Femur (tissue), 1 donor: ENCODE results near the gene MLST8.
"Not testable (repeated sequence)": the region's sequence is repeated elsewhere in the genome, so short reads cannot be mapped to it uniquely, and the experiment has no call there.

ENCODE experiments used
- DNase-seq: peaks from one replicate; pipeline ENCODE4 v3.0.0-alpha.2; 2017

The MLST8 gene

GRCh38 chr16:2190659-2191445 lies 14.4 kb upstream of the MLST8 start:
- no peak for DNase-seq

- no peak for DNase-seq
These were observed 13.9 kb upstream of the MLST8 start for GRCh38 chr16:2191446-2191706.

- DNase-seq, result no peak
These were observed 11.0 kb upstream of the MLST8 start for GRCh38 chr16:2194166-2194834.

- no peak for DNase-seq
These were observed 10.4 kb upstream of the MLST8 start for GRCh38 chr16:2194852-2195321.

DNA sequence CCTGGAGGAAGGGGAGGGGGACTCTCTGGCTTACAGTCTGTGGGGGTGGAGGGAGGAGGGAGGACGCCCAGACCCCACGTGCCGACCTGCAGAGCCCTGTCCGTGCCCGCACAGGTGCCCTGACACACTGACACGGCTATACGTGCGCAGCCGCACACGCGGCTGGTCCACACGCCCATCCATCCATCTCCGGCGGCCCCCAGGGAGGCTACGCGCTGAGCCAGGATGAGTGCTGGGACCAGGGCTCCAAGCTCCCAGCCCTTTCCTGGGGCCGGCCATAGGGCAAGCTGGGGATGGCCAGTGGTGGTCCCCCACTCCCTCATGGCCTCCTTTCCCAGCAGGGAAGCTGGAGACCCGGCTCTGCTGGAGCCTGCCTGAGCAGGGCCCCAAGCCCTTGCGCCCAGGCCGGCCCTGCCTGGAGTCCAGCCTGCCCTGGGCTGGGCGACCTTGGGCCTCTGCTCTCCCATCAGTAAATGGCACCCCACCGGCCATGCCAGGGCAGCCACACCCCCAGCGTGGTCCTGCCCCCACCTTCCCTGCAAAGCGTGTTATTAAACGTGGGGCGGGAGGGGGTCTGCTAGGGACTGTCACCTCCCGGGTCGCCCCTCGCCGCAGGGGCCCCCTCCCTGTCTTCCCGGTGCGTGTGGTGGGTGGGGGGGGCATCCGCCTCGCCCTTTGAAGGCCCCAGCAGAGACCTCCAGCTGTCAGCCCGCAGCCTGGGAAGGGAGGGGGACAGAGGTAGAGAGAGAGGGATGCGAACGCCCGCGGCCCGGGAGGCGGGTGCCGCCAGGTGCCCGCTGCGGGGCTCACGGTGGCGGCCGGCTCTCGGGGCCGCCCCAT lies 9.7 kb upstream of the MLST8 start:
- no peak for DNase-seq

- DNase-seq, result no peak
These were observed 8.9 kb upstream of the MLST8 start, which contains the start of gene CASKIN1 for GRCh38 chr16:2196162-2196980. CASKIN1 (minus strand) TSS chr16:2196605; CDS start chr16:2196432, 173 bp downstream.

- DNase-seq, result no peak
These were observed 8.2 kb upstream of the MLST8 start for GRCh38 chr16:2196981-2197511.

GRCh38 chr16:2197765-2198164 lies 7.5 kb upstream of the MLST8 start:
- DNase-seq, result no peak

DNA sequence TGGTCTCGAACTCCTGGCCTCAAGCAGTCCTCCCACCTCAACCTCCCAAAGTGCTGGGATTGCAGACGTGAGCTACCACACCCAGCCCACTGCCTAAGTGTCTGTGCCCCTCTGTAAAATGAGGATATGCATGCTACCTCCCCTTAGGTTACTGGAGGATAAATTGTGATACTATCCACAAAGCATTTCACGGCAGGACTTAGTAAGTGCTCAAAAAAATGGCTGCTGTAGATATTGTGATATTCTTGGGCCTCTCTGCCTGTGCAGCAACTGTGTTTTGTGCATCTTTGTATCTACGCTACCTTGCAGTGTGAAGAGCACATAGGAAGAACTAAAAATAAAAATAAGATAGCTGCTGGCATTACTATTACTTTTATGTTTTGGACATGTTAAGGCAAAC lies 7.0 kb upstream of the MLST8 start:
- no peak for DNase-seq

DNA sequence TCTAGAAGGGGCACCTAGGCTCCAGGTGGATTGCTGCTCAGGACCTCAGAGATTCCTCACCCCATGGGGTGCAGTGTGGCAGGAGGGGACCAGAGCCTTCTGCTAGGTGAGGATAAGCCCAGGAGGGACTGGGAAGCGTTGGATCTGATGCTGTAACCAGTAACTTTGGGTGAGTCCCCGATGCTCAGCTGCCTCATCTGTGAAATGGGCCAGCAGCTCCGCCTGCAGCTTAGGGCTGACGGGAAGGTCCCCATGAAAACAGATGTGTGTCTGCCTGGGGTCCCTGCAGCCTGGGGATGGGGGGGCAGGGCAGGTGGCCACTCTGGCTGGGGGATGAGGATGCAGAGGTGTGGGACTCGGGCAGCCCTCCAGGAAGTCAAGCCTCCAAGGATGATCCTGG lies 6.2 kb upstream of the MLST8 start:
- DNase-seq, result no peak

GRCh38 chr16:2199621-2200139 lies 5.6 kb upstream of the MLST8 start:
- no peak for DNase-seq

GRCh38 chr16:2200313-2200712 lies 4.9 kb upstream of the MLST8 start:
- no peak for DNase-seq

- DNase-seq, result not testable (repeated sequence)
These were observed 2.0 kb upstream of the MLST8 start for GRCh38 chr16:2203119-2203688.

DNA sequence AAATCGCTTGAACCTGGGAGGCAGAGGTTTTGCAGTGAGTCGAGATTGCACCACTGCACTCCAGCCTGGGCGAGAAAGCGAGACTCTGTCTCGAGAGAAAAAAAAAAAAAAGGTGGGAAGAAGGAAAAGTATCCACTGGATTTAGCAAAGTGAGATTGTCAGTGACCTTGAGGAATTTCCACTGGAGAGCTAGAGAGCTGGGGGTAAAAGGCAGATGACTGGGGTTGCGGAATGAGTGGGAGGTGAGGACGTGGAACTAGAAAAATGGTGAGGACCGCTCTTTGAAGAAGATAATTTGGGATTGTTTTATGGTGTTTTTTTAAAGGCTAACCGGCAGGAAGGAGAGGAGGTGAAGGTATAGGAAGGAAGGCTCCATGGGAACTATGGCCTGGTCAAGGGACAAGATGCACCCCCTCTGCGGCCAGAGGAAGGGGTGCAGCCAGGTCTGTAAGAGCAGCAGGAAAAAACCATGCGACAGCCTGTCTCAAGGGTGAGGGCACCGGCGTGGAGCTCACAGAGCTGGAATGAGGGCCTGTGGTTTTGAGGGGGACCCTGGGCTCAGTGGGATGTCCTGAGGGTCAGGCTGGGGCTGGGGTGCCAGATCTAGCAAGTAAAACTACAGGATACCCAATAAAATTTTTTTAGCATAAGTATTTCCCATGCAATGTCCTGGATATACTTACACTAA lies 694 bp upstream of the MLST8 start:
- no peak for DNase-seq

- no peak for DNase-seq
These were observed 686 bp downstream of the MLST8 start for GRCh38 chr16:2205967-2206313.

DNA sequence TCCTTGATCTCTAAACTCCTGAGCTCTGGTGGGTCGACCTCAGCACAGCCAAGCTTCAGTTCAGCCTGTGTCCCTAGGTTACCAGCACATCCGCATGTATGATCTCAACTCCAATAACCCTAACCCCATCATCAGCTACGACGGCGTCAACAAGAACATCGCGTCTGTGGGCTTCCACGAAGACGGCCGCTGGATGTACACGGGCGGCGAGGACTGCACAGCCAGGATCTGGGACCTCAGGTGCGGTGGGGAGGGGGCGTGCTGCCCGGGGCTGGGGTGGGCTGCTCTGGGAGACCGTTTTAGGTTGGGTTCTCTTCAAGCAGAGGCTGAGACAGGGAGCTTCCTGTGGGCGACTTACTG lies 1.1 kb downstream of the MLST8 start:
- no peak for DNase-seq

DNA sequence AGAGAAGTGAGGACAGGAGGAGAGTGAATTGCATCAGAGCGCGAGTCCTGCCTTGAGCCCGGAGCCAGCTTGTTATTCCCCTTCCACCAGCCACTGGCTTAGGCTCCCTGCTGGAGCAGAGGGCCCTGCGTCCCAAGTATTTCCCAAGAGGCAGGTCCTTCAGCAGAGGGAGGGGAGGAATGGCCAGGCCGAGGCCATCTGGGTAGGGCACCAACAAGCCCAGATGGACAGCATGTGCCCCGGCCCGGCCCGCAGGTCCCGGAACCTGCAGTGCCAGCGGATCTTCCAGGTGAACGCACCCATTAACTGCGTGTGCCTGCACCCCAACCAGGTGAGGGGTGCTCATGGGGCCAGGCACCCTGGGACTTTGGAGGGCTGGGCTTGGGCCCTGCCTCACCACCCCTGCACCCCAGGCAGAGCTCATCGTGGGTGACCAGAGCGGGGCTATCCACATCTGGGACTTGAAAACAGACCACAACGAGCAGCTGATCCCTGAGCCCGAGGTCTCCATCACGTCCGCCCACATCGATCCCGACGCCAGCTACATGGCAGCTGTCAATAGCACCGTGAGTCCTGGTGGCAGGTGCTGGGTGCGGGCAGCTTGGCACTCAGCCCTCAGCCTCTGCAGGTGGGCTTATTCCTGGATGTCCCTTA lies 1.7 kb downstream of the MLST8 start:
- no peak for DNase-seq

DNA sequence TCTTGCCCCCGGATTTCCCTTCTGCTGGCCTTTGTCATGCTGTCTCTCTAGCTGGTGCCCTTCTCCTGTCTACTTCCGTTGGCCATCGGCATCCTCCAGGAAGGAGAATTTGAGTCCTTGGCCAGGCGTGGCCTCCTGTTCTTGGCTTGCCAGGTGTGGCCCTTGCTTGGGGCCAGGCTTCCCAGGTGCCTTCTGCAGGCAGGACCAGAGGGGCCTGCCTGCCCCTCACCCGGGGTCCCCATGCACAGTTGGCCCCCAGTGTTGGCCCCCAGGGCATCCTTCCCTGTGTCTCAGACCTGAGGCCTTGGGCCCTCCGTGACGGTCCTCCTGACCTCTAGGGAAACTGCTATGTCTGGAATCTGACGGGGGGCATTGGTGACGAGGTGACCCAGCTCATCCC lies 2.6 kb downstream of the MLST8 start:
- no peak for DNase-seq

DNA sequence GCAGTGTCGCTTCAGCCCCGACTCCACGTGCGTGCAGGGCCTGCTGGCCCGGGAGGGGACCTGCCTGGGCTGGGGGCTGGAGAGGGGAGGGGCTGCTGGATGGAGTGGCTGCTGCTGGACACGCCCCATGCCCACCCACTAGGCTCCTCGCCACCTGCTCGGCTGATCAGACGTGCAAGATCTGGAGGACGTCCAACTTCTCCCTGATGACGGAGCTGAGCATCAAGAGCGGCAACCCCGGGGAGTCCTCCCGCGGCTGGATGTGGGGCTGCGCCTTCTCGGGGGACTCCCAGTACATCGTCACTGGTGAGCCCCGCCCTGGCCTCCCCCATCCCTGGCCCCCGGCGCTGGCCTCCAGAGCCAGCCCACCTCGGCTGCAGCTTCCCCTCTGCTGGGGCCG lies 3.1 kb downstream of the MLST8 start:
- DNase-seq, result no peak

GRCh38 chr16:2208772-2209171 lies 3.5 kb downstream of the MLST8 start:
- no peak for DNase-seq
